Measurements from ENCODE around the gene CDC42BPB.

CDC42BPB gene

DNA sequence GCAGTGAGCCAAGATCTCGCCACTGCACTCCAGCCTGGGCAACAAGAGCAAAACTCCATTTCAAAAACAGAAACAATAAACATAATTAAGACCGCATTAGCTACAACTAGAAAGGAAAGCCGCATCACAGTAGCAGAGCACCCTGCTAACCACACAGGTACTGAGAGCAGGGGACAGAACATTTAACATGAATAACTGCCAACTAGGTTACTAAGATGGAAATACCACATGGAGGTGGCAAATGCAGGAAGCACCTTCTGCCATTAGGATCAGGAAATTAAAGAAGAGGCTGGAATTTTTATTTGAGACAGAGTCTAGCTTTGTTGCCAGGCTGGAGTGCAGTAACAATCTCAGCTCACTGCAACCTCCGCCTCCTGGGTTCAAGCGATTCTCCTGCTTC, 41.9 kb downstream of the CDC42BPB start:
- DNase-seq, result no peak

- DNase-seq, result no peak
Measured at GRCh38 chr14:103014466-103015228, 42.7 kb downstream of the CDC42BPB start.

DNA sequence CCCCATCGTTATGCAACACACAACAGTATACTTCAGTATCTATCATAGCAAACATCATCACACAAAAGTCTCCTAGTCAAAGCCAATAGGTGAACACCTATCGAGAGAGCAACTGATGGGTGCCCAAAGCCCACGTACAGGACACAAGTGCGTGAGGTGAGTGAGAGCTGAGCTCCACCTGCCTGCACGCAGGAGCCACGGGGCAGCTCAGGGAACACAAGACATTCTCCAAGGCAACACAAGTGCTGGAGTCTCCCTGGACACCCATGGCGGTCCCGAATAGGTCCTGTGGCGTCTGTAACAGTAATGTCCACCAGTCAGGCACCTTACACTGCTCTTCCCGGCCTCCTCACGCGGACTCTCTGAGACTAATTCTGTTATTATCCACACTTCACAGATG, 44.3 kb downstream of the CDC42BPB start:
- DNase-seq, result no peak

- DNase-seq, result no peak
Measured at GRCh38 chr14:103009559-103009958, 47.8 kb downstream of the CDC42BPB start.

- DNase-seq, result no peak
Measured at GRCh38 chr14:103008768-103009357, 48.5 kb downstream of the CDC42BPB start.

DNA sequence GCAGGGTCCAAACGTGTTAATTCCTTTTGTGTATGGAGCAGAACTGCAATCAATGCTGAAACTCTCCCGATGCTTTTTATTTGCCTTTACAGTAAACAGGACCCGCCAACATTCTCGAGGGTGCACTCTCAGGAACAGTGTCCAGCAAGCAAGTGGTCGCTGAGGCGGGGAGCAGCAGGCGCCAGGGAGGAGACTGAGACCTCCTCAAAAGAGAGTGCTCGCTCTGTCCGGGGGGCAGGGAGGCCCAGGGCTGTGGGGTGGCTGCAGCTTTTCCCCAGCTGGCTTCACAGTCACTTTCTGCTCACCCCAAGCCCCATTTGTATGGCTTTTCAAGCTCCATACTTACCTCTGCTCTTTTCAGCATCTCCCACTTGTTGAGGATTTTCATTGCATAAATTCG, 49.2 kb downstream of the CDC42BPB start:
- DNase-seq, result no peak

DNA sequence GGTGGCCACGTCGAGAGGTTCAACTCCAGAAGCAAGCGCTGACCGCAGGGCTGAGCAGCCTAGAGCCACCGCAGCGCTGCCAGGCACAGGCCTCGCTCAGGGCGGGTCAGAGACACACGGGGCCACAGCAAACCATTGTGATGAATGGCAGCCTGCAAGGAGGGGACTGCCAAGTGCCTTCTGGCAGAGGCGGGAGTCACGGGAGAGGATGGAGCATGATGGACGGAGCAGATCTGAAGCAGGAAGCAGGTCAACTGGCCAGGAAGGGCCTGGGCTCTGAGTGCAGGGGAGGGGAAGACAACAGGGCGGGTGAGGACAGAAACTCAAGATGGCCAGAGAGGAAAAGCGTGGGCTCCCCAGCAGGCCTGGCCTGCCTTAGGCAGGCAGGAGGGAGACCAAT, 49.8 kb downstream of the CDC42BPB start:
- DNase-seq, result no peak

DNA sequence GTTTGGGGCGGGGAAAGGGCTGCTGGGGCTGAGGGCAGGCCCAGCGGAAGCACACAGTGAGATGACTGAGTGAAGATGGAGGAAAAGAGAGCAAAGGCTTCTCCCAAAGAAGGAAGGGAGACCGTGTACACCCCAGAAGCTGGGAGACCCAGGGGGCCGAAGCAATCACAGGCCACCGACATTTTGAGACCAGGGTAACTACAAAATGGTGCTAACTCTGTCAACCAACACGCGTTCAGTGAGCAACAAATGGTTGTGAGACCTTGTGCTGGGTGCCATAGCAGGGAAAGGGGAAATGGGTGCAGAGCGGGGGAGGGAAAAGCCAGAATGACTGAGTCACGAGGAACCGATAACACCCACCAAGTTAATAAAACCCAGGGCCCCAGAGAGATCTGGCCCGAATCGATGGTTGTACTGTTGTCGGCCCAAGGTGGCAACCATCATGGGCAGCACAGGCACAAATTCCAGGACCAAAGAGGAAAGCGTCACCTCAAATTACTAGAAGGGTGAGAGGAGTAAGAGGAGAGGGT, 50.3 kb downstream of the CDC42BPB start:
- DNase-seq, result no peak

- no peak for DNase-seq
Measured at GRCh38 chr14:103006106-103006505, 51.2 kb downstream of the CDC42BPB start.

DNA sequence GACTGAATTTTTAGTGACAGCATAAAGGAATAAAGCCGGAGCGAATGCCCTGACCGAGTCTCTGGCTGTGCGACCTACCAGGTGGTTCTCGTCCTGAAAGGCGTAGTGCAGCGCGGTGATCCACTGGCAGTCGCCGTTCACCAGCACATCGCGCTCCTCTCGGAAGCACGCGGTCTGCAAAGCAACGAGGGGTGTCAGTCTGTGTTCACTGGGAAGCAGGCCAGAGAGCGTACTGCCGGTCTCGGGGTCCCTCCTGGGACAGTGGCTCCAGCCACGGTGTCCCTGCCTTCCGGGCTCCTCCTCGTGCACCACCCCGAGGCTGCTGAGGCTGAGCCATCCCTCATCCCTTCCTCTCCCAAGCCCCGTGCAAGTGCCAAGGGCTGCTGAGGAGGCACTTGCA, 53.5 kb downstream of the CDC42BPB start:
- DNase-seq, result no peak

DNA sequence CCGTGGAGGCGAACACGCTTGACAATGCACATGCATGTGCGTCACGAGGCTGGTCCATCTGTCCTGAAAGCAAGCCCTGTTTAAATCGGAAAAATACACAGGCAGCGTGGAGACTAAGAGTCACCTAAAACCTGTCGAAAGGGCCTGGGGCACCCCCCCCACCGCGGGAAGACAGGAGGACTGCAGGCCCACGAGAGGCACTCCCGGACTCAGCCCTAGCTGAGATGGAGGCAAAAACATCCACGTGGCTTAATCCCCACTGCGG, 54.1 kb downstream of the CDC42BPB start:
- DNase-seq, result no peak

GRCh38 chr14:103002578-103003350, 54.6 kb downstream of the CDC42BPB start:
- DNase-seq, result no peak

GRCh38 chr14:103001651-103002396, 55.5 kb downstream of the CDC42BPB start:
- no peak for DNase-seq

- no peak for DNase-seq
Measured at GRCh38 chr14:103001226-103001625, 56.1 kb downstream of the CDC42BPB start.

GRCh38 chr14:103000291-103000921, 56.9 kb downstream of the CDC42BPB start:
- DNase-seq, result no peak

- no peak for DNase-seq
Measured at GRCh38 chr14:102999227-102999895, 58.0 kb downstream of the CDC42BPB start.

DNA sequence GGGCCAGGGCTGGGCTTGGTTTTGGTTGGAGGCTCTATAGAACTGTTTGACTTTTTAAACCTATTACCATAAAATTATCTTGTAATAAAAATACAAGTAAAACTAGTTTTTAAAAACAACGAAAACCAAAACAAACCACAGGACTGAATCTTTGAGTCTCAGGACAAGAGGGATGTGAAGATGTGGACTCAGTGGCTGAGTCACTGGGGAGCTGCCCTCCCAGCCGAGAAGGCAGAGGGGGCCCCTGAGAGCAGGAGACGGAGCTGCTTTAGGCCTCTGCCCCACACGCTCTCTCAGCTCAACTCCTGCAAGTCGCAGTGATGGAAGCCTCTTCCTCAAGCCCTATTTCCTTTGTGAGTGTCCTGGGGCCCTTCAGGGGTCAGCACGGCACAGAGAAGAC, 59.0 kb downstream of the CDC42BPB start:
- DNase-seq, result no peak

DNA sequence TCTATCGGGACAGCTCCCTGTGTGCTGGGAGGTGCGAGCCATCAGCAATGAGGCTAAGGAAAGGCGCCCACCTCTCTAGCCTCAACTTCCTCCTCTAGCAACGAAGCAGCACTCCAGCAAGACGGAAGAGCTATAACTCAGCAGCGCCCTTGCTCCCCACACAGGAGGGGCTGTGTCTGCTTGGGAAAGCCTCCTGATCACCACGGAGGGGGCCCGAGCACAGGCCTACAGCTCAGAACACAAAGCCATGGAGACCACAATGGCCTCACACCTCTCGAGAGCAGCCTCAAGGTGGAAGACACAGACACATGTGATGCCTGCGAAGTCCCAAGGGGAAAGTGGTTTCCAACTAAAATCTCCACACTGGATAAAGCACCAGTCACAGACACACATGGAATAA, 60.4 kb downstream of the CDC42BPB start:
- no peak for DNase-seq

DNA sequence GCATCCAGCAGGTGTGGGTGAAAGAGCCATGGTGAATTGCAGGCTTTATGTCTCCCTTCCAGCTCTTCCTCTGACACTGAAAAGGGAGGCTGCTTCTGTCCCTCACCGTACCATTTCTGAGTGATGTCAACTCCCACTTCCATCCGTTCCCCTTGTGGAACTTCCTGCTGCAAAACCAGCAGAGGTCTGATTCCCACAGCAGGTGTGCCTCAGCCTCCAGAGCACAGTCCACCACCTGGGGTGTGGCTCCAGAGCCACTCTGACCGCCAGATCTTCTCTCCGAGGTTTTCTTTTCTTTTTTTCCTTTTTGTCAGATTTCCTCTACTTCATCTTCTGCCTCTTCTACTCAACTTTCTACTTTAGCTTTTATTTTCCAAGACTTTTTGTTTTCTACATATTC, 62.7 kb downstream of the CDC42BPB start:
- DNase-seq, result no peak

GRCh38 chr14:102993523-102993922, 63.8 kb downstream of the CDC42BPB start:
- peak; percentile 29 for DNase-seq

- no peak for DNase-seq
Measured at GRCh38 chr14:102991376-102991775, 66.0 kb downstream of the CDC42BPB start.

DNA sequence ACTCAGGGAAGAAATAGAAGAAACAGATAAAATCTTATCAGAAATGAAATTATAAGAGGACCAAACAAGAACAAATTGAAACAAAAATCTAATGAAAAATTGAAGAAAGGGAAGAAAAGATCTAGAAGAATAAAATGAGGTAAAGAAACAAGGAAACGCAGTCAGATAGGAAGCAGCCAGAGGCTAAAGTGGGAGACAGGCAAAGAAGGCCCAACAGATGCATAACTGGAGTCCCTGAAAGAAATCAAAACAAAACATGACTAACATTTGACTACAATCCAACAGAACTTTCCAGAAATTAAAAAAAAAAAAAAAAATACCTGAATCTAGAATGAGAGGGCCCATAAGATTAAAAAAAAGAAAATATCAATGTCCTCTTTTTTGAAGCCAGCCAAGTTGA, 69.3 kb downstream of the CDC42BPB start:
- no peak for DNase-seq
